GM20431 (cell line): ENCODE data around the gene RGS7.
"Not testable (repeated sequence)": the region's sequence is repeated elsewhere in the genome, so short reads cannot be mapped to it uniquely, and the experiment has no call there.

Experiments
- in situ Hi-C: fragments of 300-500 bp; cut with MseI, MboI; formaldehyde crosslinking; loops from one replicate; pipeline ENCODE4 v1.15.0; 2020; ENCODE audit warnings: low sequenced_read_pairs; ENCODE audit not compliant: unreplicated experiment

Gene RGS7

DNA sequence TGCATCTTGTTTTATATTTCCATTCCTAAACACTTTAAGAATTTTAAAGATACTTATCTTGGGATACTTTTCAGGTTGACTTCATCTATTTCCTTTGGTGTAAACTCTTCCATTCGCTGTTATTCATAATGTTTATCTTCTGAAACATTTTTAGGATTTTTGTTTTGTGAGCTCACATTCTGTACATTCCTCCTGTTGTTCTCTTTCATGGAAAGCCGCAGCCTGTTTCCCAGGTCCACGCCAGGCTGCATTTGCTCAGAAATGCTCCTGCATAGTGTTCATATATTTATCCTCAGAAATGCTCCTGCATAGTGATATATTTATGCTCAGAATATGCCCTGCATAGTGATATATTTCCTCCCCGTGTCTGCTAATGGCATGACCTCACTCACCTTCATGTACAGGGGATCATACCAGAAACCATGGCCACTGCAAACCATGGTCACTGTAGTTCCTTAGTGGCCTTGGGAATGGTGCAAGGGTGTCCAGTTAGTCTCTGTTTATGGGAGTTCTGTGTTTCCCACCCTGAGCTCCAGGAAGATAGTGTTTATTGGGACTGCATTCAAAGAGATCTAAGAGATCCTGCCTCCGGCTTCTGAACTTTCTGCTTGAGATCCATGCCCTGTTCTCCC lies 591.2 kb downstream of the RGS7 start:
- in situ Hi-C loops = no loop called here

DNA sequence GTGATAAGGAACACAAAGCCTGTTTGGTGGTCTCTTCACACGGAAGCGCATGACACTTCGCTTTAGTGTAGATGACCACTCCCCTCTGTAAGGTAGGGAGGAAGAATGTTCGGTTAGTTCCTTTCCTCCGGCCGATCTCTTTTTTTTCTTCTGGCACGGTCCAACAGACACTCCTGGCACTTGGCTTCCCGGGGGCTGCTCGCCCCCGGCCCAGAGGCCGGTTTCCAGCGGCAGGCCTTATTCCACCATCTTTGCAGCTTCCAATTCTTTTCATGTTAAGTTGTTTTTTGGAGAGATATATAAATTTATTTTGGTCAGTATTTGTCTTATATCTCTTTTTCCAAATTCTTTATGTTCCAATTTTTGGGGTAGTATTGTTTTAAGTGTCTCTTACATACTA lies 593.2 kb downstream of the RGS7 start:
- in situ Hi-C loops = no loop called here

DNA sequence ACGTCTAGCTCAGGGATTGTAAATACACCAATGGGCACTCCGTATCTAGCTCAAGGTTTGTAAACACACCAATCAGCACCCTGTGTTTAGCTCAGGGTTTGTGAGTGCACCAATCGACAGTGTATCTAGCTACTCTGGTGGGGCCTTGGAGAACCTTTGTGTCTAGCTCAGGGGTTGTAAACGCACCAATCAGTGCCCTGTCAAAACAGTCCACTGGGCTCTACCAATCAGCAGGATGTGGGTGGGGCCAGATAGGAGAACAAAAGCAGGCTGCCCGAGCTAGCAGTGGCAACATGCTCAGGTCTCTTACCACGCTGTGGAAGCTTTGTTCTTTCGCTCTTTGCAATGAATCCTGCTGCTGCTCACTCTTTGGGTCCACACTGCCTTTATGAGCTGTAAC lies 593.9 kb downstream of the RGS7 start:
- in situ Hi-C loops = not testable (repeated sequence)

DNA sequence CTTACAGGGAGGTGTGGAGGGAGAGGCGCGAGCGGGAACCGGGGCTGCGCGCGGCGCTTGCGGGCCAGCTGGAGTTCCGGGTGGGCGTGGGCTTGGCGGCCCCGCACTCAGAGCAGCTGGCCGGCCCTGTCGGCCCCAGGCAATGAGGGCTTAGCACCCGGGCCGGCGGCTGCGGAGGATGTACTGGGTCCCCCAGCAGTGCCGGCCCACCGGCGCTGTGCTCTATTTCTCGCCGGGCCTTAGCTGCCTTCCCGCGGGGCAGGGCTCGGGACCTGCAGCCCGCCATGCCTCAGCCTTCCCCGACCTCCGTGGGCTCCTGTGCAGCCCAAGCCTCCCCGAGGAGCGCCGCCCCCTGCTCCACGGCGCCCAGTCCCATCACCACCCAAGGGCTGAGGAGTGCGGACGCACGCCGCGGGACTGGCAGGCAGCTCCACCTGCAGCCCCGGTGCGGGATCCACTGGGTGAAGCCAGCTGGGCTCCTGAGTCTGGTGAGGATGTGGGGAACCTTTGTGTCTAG lies 594.5 kb downstream of the RGS7 start:
- in situ Hi-C loops = not testable (repeated sequence)

DNA sequence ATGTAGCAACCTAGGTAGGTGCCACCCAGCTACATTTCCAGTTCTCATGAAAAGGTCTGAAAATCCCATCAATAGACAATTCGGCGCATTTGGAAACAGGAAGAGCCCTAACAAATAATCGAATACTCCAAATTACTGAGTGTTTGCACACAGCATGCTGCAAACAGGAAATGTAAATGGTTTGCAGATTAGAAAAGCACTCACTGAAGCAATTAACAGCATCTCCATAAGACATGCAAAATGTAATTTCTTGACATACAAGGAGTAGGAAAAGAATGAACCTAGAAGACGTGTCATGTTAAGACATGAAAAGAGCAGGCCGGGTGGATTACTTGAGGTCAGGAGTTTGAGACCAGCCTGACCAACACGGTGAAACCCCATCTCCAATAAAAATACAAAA lies 598.2 kb downstream of the RGS7 start:
- in situ Hi-C loops = not testable (repeated sequence)

DNA sequence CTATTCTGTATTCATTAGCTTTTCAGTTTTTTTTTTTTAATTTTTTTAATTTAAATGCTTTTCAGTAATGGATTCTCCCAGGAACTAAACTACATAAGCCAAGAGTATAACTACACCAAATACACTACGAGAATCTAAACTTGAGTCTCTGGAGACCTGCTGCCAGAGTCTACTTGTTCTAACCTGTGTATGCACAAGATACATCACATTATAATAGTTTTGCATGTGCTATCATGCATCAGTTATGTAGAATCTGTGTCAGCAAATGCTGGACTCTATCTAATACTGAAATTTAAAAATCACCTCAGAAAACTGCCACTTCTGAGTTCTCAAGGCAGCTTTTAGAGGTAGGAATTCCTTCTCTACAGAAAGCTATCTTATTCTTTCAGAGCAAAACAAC lies 598.7 kb downstream of the RGS7 start:
- in situ Hi-C loops = no loop called here

DNA sequence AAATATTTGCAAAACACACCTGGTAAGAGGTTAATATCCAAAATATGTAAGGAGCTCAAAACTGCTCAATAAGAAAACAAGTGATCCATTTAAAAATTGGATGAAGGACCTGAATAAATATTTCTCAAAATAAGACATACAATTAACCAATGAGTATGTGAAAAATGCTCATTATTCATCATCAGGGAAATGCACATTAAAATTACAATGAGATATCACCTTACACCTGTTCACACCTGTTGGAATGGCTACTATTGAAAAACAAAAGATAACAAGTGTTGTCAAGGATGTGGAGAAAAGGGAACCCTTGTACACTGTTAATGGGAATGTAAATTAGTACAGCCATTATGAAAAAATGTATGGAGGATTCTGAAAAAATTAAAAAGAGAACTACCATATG lies 609.1 kb downstream of the RGS7 start:
- in situ Hi-C loops = no loop called here

DNA sequence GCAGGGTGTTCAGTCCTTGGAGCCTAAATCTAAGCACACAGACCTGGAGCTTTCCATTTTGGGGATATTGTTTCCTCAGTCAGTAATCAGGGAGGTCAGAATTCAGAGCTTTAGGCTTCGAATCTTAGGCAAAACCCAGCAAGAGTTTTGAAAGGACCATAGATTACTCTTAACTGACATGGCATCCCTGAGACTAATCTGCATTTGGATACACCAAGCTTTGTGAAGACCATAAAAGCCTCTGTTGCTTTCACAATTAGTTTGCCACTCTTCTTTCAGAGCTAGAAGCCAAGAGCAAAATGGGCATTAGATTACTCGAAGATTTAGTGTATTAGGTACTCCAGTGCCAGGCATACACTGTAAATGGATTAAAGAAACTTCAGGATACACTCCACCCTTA lies 613.3 kb downstream of the RGS7 start:
- in situ Hi-C loops = no loop called here

DNA sequence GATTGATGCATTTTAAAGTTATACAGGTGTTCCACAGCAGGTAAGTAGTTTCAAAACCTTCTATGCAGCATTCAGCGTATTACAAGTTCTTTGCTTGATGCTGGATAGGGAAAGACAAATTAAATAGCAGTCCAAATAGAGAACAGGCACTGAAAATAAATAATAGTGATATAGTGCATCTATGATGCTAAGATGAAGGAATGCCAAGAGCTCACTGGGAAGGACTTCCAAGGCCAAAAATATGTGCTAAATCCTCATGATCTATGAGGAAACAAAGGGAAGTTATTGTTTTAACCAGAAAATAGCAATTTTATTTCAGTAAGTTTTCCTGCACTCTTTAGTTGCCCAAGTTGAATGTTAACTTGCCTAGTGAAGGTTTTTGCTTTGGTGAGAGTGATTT lies 617.3 kb downstream of the RGS7 start:
- in situ Hi-C loops = no loop called here

DNA sequence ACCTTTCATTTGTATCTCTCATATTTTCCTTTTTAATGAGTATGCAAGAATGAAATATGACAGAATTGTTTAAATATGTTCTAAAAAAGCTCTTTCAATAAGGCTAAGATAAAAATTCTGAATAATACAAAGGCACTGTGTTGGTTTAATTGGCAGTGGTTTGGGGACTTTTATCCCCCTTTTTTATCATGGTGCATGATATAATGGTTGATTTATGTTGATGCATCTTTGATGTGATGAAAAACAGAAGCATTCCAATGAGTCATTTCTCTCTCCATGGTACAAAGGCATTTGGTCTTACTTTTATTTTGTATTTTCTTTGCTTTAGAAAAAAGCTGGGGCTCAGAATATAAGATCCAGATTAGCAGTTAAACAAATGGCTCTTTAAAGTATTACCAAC lies 617.9 kb downstream of the RGS7 start:
- in situ Hi-C loops = no loop called here

DNA sequence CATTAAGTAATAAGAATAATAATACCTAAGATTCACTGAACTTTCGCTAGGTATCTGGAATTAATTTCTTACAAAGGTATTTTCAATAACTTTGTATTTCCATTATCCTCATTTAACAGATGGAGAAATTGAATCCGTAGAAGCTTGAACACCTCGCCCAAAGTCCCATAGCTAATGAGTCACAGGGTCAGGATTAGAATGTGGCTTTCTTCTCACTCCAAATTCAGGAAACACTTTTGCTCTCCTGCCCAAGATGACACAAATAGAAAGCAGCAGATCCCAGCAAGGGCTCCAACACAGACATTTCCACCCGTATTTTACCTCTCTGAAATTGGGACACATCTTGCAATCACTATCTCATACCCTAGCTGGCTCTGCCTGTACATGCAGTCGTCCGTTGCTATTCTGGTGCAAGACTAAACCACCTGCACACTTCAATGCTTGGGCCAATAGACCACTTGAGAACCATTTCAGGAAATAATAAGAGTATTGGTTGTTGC lies 619.2 kb downstream of the RGS7 start:
- in situ Hi-C loops = no loop called here

DNA sequence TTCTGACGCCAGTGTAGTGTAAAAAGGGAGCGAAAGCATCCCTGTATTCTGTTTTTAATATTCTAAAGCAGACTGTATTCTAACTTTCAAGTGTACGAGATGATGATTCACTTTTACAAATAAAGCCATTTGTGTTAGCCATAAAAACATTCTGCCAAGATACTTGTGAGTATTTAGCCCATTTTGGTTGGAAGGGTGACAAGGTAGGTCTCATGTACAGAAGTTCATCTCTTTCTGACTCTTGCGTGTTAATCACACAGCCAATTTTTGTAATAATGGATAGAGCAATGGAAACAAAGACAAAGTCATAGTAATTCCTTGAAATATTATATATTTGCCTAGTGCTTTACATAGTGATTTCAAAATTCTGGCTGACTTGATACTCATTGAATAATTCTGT lies 619.7 kb downstream of the RGS7 start:
- in situ Hi-C loops = no loop called here

DNA sequence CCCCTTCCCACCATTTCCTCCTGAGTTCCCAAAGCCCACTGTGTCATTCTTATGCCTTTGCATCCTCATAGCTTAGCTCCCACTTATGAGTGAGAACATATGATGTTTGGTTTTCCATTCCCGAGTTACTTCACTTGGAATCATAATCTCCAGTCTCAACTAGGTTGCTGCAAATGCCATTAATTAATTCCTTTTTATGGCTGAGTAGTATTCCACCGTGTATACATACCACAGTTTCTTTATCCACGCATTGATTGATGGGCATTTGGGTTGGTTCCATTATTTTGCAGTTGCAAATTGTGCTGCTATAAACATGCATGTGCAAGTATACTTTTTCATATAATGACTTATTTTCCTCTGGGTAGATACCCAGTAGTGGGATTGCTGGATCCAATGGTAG lies 622.3 kb downstream of the RGS7 start:
- in situ Hi-C loops = not testable (repeated sequence)

DNA sequence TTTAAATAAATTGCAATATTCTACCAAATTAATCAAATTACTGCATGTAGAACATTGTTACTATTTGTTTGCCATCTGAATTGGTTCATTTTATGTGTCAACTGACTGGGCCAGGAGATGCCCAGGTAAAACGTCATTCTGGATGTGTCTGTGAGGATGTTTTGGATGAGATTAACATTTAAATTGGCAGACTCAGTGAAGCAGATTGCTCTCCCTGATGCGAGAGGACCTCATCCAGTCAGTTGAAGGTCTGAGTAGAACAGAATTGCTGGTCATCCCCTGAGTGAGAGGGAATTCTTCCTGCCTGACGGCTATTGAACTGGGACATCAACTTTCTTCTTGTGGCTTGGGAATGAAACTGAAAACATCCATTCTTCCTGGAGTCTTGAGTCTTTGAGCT lies 623.0 kb downstream of the RGS7 start:
- in situ Hi-C loops = no loop called here

DNA sequence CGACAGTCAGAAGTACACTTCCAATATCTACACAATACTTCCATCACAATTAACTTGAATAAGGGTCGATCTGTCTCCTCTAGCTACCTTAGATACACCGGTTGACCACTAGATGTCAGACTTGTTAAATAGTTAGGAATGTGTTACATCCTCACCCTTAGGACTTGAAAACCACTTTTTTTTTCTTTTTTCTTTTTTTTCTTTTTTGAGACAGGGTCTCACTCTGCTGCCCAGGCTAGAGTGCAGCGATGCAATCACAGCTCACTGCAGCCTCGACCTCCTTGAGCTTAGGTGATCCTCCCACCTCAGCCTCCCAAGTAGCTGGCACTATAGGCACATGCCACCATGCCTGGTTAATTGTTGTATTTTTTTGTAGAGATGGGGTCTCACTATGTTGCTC lies 624.6 kb downstream of the RGS7 start:
- in situ Hi-C loops = no loop called here
